ENCODE measurements around the gene SDK2. TPM values are rescaled to one million over a fixed set of nuclear protein-coding genes. Genes with fewer than 3 reads are reported as not detected.

SDK2 gene
- total RNA-seq, 1 experiment from 2014 or later = not detected

- DNase-seq (ENCODE audit: low read depth) = no peak
Observed at GRCh38 chr17:73635101-73635817, 9.0 kb downstream of the SDK2 start.

- no peak for DNase-seq (ENCODE audit: low read depth)
Observed at GRCh38 chr17:73634629-73635028, 9.6 kb downstream of the SDK2 start.

- DNase-seq (ENCODE audit: low read depth) = no peak
Observed at GRCh38 chr17:73633736-73634135, 10.5 kb downstream of the SDK2 start.

- no peak for DNase-seq (ENCODE audit: low read depth)
Observed at GRCh38 chr17:73632513-73632912, 11.7 kb downstream of the SDK2 start.

GRCh38 chr17:73630965-73631595 lies 13.2 kb downstream of the SDK2 start:
- DNase-seq (ENCODE audit: low read depth) = no peak

- no peak for DNase-seq (ENCODE audit: low read depth)
Observed at GRCh38 chr17:73630531-73630930, 13.7 kb downstream of the SDK2 start.

- DNase-seq (ENCODE audit: low read depth) = no peak
Observed at GRCh38 chr17:73628642-73629552, 15.3 kb downstream of the SDK2 start.

GRCh38 chr17:73625991-73626673 lies 18.1 kb downstream of the SDK2 start:
- DNase-seq (ENCODE audit: low read depth) = no peak

GRCh38 chr17:73625006-73625405 lies 19.2 kb downstream of the SDK2 start:
- no peak for DNase-seq (ENCODE audit: low read depth)

GRCh38 chr17:73624496-73624988 lies 19.7 kb downstream of the SDK2 start:
- DNase-seq (ENCODE audit: low read depth) = no peak

- DNase-seq (ENCODE audit: low read depth) = no peak
Observed at GRCh38 chr17:73623818-73624217, 20.4 kb downstream of the SDK2 start.

- no peak for DNase-seq (ENCODE audit: low read depth)
Observed at GRCh38 chr17:73623247-73623646, 21.0 kb downstream of the SDK2 start.

GRCh38 chr17:73622381-73622780 lies 21.9 kb downstream of the SDK2 start:
- no peak for DNase-seq (ENCODE audit: low read depth)

- DNase-seq (ENCODE audit: low read depth) = no peak
Observed at GRCh38 chr17:73621685-73622084, 22.6 kb downstream of the SDK2 start.

GRCh38 chr17:73620414-73620813 lies 23.8 kb downstream of the SDK2 start:
- no peak for DNase-seq (ENCODE audit: low read depth)

GRCh38 chr17:73617501-73617900 lies 26.7 kb downstream of the SDK2 start:
- no peak for DNase-seq (ENCODE audit: low read depth)

- no peak for DNase-seq (ENCODE audit: low read depth)
Observed at GRCh38 chr17:73616873-73617404, 27.3 kb downstream of the SDK2 start.

- no peak for DNase-seq (ENCODE audit: low read depth)
Observed at GRCh38 chr17:73616120-73616872, 27.9 kb downstream of the SDK2 start.

GRCh38 chr17:73614256-73614655 lies 30.0 kb downstream of the SDK2 start:
- no peak for DNase-seq (ENCODE audit: low read depth)

All from LHCN-M2 (cell line).